MM.1S (cell line): ENCODE measurements around the gene FOXD4L3.
"Not testable (repeated sequence)": the region's sequence is repeated elsewhere in the genome, so short reads cannot be mapped to it uniquely, and the experiment has no call there.

ENCODE experiments used
- DNase-seq: peaks from one replicate; pipeline ENCODE4 v3.0.0-alpha.2; 2015
- H2AFZ ChIP-seq: fragments of 300-600 bp; sonication (generic); 2 replicates; pipeline ENCODE4 v1.6.0; 2016; ENCODE audit warnings: antibody characterized with exemption, low read length
- H3F3A ChIP-seq: fragments of 300-600 bp; sonication (generic); 2 replicates; pipeline ENCODE4 v1.6.1; 2016; ENCODE audit warnings: mild to moderate bottlenecking, antibody characterized with exemption, low read length, moderate library complexity, mixed read lengths; ENCODE audit not compliant: insufficient read depth
- H3K27ac ChIP-seq: fragments of 300-600 bp; sonication (generic); 2 replicates; pipeline ENCODE4 v1.5.1; 2016; ENCODE audit warnings: mild to moderate bottlenecking, low read length
- H3K27me3 ChIP-seq: fragments of 300-600 bp; sonication (generic); replicated peaks from 2 replicates; pipeline ENCODE4 v1.6.0; 2016; ENCODE audit warnings: low read length; ENCODE audit not compliant: insufficient read depth
- H3K36me3 ChIP-seq: fragments of 300-600 bp; sonication (generic); replicated peaks from 2 replicates; pipeline ENCODE4 v1.6.1; 2016; ENCODE audit warnings: mild to moderate bottlenecking, low read length, mixed read lengths; ENCODE audit not compliant: insufficient read depth
- H3K4me1 ChIP-seq: fragments of 300-600 bp; sonication (generic); 2 replicates; pipeline ENCODE4 v1.6.1; 2016; ENCODE audit warnings: low read length, mixed read lengths
- H3K4me2 ChIP-seq: fragments of 300-600 bp; sonication (generic); 2 replicates; pipeline ENCODE4 v1.6.0; 2016; ENCODE audit warnings: low read depth, low read length
- H3K4me3 ChIP-seq: fragments of 300-600 bp; sonication (generic); 2 replicates; pipeline ENCODE4 v1.5.1; 2016; ENCODE audit warnings: low read length, mixed read lengths
- H3K79me2 ChIP-seq: fragments of 300-600 bp; sonication (generic); 2 replicates; pipeline ENCODE4 v1.6.1; 2016; ENCODE audit warnings: mixed run types, low read length, mixed read lengths
- H3K9ac ChIP-seq: fragments of 300-600 bp; sonication (generic); 2 replicates; pipeline ENCODE4 v1.6.1; 2016; ENCODE audit warnings: low read length, mixed read lengths
- H3K9me2 ChIP-seq: fragments of 300-600 bp; sonication (generic); replicated peaks from 2 replicates; pipeline ENCODE4 v1.6.1; 2016; ENCODE audit warnings: mild to moderate bottlenecking, low read length, mixed read lengths; ENCODE audit not compliant: insufficient read depth
- H3K9me3 ChIP-seq: fragments of 300-600 bp; sonication (generic); replicated peaks from 2 replicates; pipeline ENCODE4 v1.6.1; 2016; ENCODE audit warnings: mild to moderate bottlenecking, low read length, mixed read lengths; ENCODE audit not compliant: insufficient read depth
- H4K20me1 ChIP-seq: fragments of 300-600 bp; sonication (generic); 2 replicates; pipeline ENCODE4 v1.6.1; 2016; ENCODE audit warnings: mild to moderate bottlenecking, low read length, moderate library complexity, mixed read lengths; ENCODE audit not compliant: insufficient read depth

The FOXD4L3 gene

GRCh38 chr9:68335935-68336334, 33.3 kb downstream of the FOXD4L3 start:
- H3K36me3 ChIP-seq, H2AFZ ChIP-seq, DNase-seq, H3K4me1 ChIP-seq, H3K9me3 ChIP-seq, H3K27me3 ChIP-seq, H4K20me1 ChIP-seq, H3K4me2 ChIP-seq, H3K79me2 ChIP-seq, H3K9me2 ChIP-seq, H3K27ac ChIP-seq, H3F3A ChIP-seq, H3K9ac ChIP-seq, H3K4me3 ChIP-seq: not testable (repeated sequence)

DNA sequence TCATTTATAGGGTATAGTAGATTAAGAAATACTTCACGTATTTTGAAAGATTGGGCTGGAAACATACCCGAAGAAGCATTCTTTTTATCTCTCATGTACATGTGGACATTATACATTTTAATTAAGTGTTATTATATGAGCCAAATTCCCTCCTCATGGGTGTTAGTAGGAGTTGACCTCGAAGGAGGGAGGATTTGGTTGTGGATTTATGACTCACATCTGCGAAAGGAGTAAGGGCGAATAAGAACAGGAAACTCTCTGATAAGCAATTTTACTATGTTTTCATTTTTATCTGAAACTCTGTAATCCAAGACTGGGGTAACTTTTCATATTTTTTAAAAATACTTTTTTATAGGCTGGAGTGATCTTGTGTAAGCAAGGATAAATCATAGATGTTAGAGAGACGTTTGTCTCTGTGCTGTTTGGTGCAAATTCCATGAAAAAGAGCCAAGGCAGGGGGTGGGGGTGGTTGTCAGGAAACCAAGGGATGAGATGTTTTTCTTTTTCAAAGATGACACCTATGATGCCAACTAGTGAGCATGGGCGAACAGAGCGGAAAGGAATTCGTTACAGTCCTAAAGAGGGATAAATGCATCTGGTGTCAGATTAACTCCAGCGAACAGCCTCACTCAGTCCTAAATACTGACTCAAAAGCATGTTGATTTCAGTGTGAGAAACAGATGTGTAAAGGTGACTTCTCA, 34.1 kb downstream of the FOXD4L3 start:
- H4K20me1 ChIP-seq, H3K4me3 ChIP-seq, H3K36me3 ChIP-seq, H3K4me2 ChIP-seq, H3F3A ChIP-seq, H3K9me2 ChIP-seq, H3K79me2 ChIP-seq, H3K9me3 ChIP-seq, H3K27me3 ChIP-seq, H3K27ac ChIP-seq, H3K9ac ChIP-seq, H2AFZ ChIP-seq, H3K4me1 ChIP-seq, DNase-seq: not testable (repeated sequence)

DNA sequence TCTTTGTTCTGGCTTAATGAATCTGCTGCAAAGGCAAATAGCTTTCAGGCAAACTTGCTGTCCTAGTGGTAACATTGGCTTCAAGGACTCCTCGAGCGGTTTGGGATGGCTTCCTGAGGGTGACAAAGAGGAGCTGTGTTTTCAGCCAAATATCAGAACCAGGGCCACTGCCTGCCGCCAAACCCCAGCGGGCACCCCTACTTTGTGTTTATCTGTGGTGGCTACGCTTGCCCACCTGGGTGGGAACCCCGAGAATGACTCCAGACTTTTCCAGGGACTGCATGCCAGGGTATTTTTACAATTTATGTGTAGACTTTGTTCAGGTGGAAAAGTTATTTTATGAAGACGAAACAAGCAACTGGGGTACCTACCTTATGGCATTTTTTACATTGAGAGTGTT, 35.3 kb downstream of the FOXD4L3 start:
- H2AFZ ChIP-seq, H3K27me3 ChIP-seq, H3K9me3 ChIP-seq, H3K4me2 ChIP-seq, H3K9ac ChIP-seq, H3K4me3 ChIP-seq, H3K36me3 ChIP-seq, H3K79me2 ChIP-seq, H3K27ac ChIP-seq, H4K20me1 ChIP-seq, H3K4me1 ChIP-seq, DNase-seq, H3F3A ChIP-seq, H3K9me2 ChIP-seq: not testable (repeated sequence)

DNA sequence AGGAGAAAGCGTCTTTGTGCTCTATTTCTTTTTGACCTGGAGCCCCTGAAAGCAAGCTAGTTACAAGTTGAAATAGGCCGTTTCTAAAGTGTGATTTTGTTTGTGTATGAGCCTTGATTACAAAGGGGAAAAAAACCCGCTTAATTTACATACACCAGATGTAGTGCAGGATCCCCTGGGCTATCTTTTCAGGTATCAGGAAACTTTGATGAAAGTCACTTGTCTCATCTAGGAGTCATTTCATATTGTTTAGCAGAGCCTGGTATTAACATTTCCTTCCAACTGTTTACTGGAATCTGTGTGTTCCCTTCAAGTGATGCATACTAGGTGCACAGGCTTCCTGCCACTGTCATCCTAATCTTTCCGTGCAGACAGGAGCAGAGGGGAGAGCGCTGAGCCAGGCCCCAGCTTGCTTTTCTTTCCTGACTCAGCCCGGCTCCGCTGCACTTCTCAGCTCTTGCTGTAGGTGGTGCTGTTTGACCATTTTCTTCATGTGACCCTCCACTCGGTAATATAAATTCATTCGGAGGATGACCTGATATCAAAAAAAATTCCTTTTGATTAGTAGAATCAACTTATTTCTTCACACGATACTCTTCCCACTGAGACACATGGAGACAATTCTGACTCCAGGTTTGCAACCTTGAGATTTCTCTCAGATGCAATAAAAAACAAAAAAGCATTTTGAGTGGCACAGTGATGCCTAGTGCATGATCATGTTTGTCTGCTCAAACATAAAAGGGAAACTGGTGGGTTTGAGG, 39.8 kb downstream of the FOXD4L3 start:
- not testable (repeated sequence) for H3K4me1 ChIP-seq, H3K4me3 ChIP-seq, H3K9me3 ChIP-seq, H2AFZ ChIP-seq, H3K27ac ChIP-seq, H3K27me3 ChIP-seq, H3K79me2 ChIP-seq, DNase-seq, H4K20me1 ChIP-seq, H3K9ac ChIP-seq, H3K36me3 ChIP-seq, H3F3A ChIP-seq, H3K9me2 ChIP-seq, H3K4me2 ChIP-seq

DNA sequence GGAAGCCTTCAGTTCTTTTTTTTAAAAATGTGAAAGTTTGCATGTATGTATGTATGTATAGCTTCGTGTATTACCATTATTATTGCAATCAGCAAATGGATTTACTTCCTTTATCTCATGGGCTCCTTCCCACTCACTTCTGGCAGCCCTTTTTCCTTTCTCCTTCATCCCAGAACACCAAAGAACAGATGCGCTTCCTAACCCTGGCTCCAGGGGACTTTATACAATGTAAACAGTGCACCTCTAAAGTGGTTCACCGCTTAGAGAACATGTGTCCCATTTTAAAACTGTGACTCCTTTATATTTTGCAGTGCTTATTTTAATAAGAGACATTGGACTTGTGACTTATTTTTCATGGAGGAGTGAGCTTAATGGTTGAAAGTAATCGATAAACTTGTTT, 40.6 kb downstream of the FOXD4L3 start:
- not testable (repeated sequence) for H4K20me1 ChIP-seq

GRCh38 chr9:68343992-68344391, 41.3 kb downstream of the FOXD4L3 start:
- H2AFZ ChIP-seq, H3K27me3 ChIP-seq, H3K27ac ChIP-seq, H3K4me3 ChIP-seq, H3K9me2 ChIP-seq, H3K79me2 ChIP-seq, H3F3A ChIP-seq, H4K20me1 ChIP-seq, DNase-seq, H3K4me2 ChIP-seq, H3K4me1 ChIP-seq, H3K36me3 ChIP-seq, H3K9ac ChIP-seq, H3K9me3 ChIP-seq: not testable (repeated sequence)

More for the DNA sequence above, 40.6 kb downstream of the FOXD4L3 start:
- not testable (repeated sequence) for H3K27me3 ChIP-seq, H3F3A ChIP-seq, H3K4me1 ChIP-seq, H3K79me2 ChIP-seq, H3K9ac ChIP-seq, H3K9me3 ChIP-seq, H2AFZ ChIP-seq, H3K4me2 ChIP-seq, H3K36me3 ChIP-seq, DNase-seq, H3K9me2 ChIP-seq, H3K4me3 ChIP-seq, H3K27ac ChIP-seq

GRCh38 chr9:68351689-68352088, 49.0 kb downstream of the FOXD4L3 start:
- H3K9ac ChIP-seq, H3K9me2 ChIP-seq, H3K79me2 ChIP-seq, H3K4me3 ChIP-seq, H3K36me3 ChIP-seq, H3K4me1 ChIP-seq, DNase-seq, H3K27me3 ChIP-seq, H3K27ac ChIP-seq, H3K4me2 ChIP-seq, H3K9me3 ChIP-seq, H4K20me1 ChIP-seq, H2AFZ ChIP-seq, H3F3A ChIP-seq: not testable (repeated sequence)
